Peyer's patch (tissue), 4 donors: ENCODE measurements around the gene CLCN7.

ENCODE experiments used
- POLR2A ChIP-seq, 2 donors: fragments of 450-650 bp; IDR thresholded peaks; one replicate each; pipeline ENCODE4 v1.5.1; 2017; ENCODE audit warnings: antibody characterized with exemption in 2 of 2, mild to moderate bottlenecking in 2 of 2, moderate library complexity in 2 of 2
- TF ChIP-seq, protein P1 (sequence below), 6 experiments: fragments of 450-650 bp in 4 of 6; fragments of 200-600 bp in 2 of 6; sonication (generic) in 1 of 6; IDR thresholded peaks; one replicate each; pipeline ENCODE4 v1.5.1; 2017 to 2019; ENCODE audit warnings: antibody characterized with exemption in 6 of 6, mild to moderate bottlenecking in 3 of 6, moderate library complexity in 1 of 6

DNA sequence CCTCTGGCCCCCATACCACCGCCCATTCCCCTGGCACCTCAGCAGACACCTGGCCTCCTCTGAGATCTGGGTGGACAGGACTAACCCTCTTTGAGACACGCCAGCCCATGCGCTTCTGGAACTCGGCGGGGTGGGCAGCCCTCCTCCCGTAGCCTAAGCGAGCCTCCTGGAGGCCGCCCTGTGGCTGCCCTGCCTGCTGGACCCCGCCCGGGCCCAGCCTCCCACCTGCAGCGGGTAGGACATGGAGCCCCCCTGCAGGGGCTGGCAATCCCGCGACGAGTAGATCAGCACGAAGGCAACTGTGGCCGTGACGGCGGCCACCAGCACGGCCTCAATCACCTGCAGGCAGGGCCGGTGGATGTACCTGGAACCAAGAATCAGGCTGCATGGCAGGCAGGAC is 22.3 kb downstream of the CLCN7 start:
- TF ChIP-seq, protein P1, sequence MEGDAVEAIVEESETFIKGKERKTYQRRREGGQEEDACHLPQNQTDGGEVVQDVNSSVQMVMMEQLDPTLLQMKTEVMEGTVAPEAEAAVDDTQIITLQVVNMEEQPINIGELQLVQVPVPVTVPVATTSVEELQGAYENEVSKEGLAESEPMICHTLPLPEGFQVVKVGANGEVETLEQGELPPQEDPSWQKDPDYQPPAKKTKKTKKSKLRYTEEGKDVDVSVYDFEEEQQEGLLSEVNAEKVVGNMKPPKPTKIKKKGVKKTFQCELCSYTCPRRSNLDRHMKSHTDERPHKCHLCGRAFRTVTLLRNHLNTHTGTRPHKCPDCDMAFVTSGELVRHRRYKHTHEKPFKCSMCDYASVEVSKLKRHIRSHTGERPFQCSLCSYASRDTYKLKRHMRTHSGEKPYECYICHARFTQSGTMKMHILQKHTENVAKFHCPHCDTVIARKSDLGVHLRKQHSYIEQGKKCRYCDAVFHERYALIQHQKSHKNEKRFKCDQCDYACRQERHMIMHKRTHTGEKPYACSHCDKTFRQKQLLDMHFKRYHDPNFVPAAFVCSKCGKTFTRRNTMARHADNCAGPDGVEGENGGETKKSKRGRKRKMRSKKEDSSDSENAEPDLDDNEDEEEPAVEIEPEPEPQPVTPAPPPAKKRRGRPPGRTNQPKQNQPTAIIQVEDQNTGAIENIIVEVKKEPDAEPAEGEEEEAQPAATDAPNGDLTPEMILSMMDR (IDR thresholded peaks at IDR 0.05) = no peak
- TF ChIP-seq POLR2A (IDR thresholded peaks at IDR 0.05) = no peak
